GM10266 (cell line): Measurements from ENCODE around the gene FRA10AC1.

Experiments
- DNase-seq: peaks from one replicate; pipeline ENCODE4 v3.0.0; 2012; ENCODE audit errors: extremely low spot score
- CTCF ChIP-seq: IDR thresholded peaks from 2 replicates; pipeline ENCODE4 v1.5.1; 2012; ENCODE audit warnings: mild to moderate bottlenecking, low read depth; ENCODE audit not compliant: control insufficient read depth, insufficient read depth; ENCODE audit errors: missing control alignments

FRA10AC1 gene

GRCh38 chr10:93716766-93717165, 14.4 kb upstream of the FRA10AC1 start:
- no peak for TF ChIP-seq CTCF
- DNase-seq: no peak

GRCh38 chr10:93715345-93715744, 13.0 kb upstream of the FRA10AC1 start:
- no peak for TF ChIP-seq CTCF
- peak; percentile 53 for DNase-seq

GRCh38 chr10:93712593-93712992, 10.2 kb upstream of the FRA10AC1 start:
- TF ChIP-seq CTCF: no peak
- DNase-seq: no peak

- TF ChIP-seq CTCF: no peak
- no peak for DNase-seq
Measured at GRCh38 chr10:93711891-93712290, 9.5 kb upstream of the FRA10AC1 start.

GRCh38 chr10:93710333-93710909, 8.0 kb upstream of the FRA10AC1 start:
- no peak for DNase-seq
- TF ChIP-seq CTCF: no peak

- TF ChIP-seq CTCF: no peak
- no peak for DNase-seq
Measured at GRCh38 chr10:93707623-93708022, 5.2 kb upstream of the FRA10AC1 start.

GRCh38 chr10:93704451-93704850, 2.1 kb upstream of the FRA10AC1 start:
- TF ChIP-seq CTCF: no peak

More at GRCh38 chr10:93704451-93704850, 2.1 kb upstream of the FRA10AC1 start:
- DNase-seq: no peak
